GM12892 (cell line): Measurements from ENCODE around the gene ABCC1.

Experiments
- POLR2A ChIP-seq: IDR thresholded peaks from 2 replicates; pipeline ENCODE4 v1.6.1; 2011; ENCODE audit warnings: low read depth, low read length, control low read depth
- POLR2AphosphoS5 ChIP-seq: IDR thresholded peaks from 2 replicates; pipeline ENCODE4 v1.6.1; 2011; ENCODE audit warnings: low read depth, low read length, control low read depth

DNA sequence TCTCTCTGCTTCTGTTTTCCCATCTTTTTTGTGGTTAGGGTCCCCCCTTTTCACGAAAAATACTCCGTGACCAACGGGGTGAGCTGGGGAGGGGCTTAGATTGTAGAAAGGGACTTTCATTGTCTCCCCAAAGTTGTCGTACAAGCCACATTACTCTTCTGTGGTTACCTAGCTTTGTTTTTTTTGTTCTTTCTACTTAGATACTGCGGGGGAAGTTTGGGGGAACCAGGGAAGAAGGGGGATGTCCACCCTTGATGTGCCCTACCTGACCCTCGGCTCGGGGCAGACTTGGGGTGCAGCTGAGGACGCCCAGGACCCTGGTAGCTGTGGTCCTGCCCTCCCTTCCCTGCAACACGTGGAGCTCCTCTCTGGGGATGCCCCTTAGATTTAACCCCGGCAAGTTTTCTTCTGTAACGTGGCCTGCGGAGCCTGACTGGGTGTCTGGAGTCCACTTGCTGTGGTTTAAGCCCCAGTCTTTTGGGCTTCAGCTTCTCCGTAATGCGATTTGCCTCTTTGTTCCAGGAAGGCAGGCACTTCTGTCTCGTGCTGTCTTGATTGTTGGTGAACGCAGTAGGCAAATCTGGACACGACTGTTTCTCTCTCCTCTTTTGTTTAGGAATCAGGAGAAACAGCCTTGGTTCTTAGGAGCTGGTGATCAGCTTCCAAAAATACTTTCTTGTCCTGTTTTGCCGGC is 892 bp downstream of the ABCC1 start:
- no peak for TF ChIP-seq POLR2A
- 0 out of 2 replicates have a peak, but pooled peaks have one; percentile 29 for TF ChIP-seq POLR2AphosphoS5
